ENCODE data around the gene SLC9A8. TPM values are rescaled to one million over a fixed set of nuclear protein-coding genes. Genes with fewer than 3 reads are reported as not detected.
"Not testable (repeated sequence)": the region's sequence is repeated elsewhere in the genome, so short reads cannot be mapped to it uniquely, and the experiment has no call there.

Gene SLC9A8
- polyA plus RNA-seq, 2 of the 4 experiments (the other 2 are of a cell fraction), result 5.0 to 7.9 TPM

GRCh38 chr20:49769048-49769581, 43.5 kb upstream of the SLC9A8 start:
- 94% methylated on average over 5 of the region's 5 CpGs for whole genome bisulfite sequencing (ENCODE audit: missing lambda C conversion rate)
- Histone ChIP-seq H3K9me3 (no peaks in the 10 kb centered on the region), H3K4me1 (peaks cover 84% of the 10 kb centered on the region), H3K27ac (peak overlapping the region; percentile 94), H3K4me2 (peak overlapping the region; percentile 71), H3K4me3 (no peak overlapping the region)
- TF ChIP-seq EHF (CRISPR knock-in tag; IDR thresholded peaks at IDR 0.05) (0 out of 2 replicates have a peak, but pooled peaks have one; percentile 14), ESRRA (IDR thresholded peaks at IDR 0.05; ENCODE audit: borderline replicate concordance, low read length) (no peak), TFCP2L1 (CRISPR knock-in tag; IDR thresholded peaks at IDR 0.05) (no peak), FOSB (CRISPR knock-in tag; IDR thresholded peaks at IDR 0.05) (no peak), ZSCAN20 (CRISPR knock-in tag; IDR thresholded peaks at IDR 0.05) (no peak), JUN (IDR thresholded peaks at IDR 0.05) (no peak), RAD21 (conservative IDR thresholded peaks at IDR 0.05 in 1 of 2, IDR thresholded peaks at IDR 0.05 in 1 of 2) (no peak), HEYL (CRISPR knock-in tag; IDR thresholded peaks at IDR 0.05) (no peak)
- CTCF ChIA-PET, result interaction anchor here (0.8 to 1.6 kb wide), 3 partner anchors 9 to 227 kb away, joined by 3 to 7 read pairs (median 4); no protein-coding TSS in a partner anchor
- no peak for FAIRE-seq
- peak in 1 of 2 experiments; percentile 3; a peak in 2 of 6 replicates for ATAC-seq
- no peak for DNase-seq (ENCODE audit: low read depth in 1 of 2, low spot score in 1 of 2)
- POLR2A ChIA-PET, result no interaction called here

DNA sequence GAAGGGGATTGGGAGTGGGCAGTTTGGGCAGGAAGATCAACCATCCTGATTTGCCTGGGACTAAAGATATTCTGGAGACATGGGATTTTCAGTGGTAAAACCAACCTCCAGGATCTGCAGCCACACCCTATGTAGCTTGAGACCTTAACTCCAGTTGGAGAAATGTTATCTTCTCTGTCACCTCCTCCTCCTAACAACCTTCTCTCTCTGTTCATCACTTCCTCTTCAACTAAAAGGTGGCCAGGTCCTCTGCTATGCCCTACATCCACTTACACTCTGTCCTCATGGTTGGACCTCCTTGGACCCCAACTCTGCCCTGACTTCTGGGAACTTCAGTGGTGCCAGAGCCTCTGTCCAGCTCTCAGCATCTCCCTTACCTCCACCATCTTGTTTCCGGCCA, 42.0 kb upstream of the SLC9A8 start:
- no peak for TF ChIP-seq HEYL (CRISPR knock-in tag; IDR thresholded peaks at IDR 0.05)
- no peak for TF ChIP-seq HOXB5 (CRISPR knock-in tag; IDR thresholded peaks at IDR 0.05)
- TF ChIP-seq, protein P1, sequence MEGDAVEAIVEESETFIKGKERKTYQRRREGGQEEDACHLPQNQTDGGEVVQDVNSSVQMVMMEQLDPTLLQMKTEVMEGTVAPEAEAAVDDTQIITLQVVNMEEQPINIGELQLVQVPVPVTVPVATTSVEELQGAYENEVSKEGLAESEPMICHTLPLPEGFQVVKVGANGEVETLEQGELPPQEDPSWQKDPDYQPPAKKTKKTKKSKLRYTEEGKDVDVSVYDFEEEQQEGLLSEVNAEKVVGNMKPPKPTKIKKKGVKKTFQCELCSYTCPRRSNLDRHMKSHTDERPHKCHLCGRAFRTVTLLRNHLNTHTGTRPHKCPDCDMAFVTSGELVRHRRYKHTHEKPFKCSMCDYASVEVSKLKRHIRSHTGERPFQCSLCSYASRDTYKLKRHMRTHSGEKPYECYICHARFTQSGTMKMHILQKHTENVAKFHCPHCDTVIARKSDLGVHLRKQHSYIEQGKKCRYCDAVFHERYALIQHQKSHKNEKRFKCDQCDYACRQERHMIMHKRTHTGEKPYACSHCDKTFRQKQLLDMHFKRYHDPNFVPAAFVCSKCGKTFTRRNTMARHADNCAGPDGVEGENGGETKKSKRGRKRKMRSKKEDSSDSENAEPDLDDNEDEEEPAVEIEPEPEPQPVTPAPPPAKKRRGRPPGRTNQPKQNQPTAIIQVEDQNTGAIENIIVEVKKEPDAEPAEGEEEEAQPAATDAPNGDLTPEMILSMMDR (IDR thresholded peaks at IDR 0.05), result no peak
- no peak for TF ChIP-seq CBX2 (IDR thresholded peaks at IDR 0.05; ENCODE audit: borderline replicate concordance, low read depth)
- TF ChIP-seq CBX8 (IDR thresholded peaks at IDR 0.05), result no peak
- TF ChIP-seq RARB (CRISPR knock-in tag; IDR thresholded peaks at IDR 0.05), result no peak
- no peak for TF ChIP-seq KDM1A (IDR thresholded peaks at IDR 0.05; ENCODE audit: low read depth)
- TF ChIP-seq, protein P2, sequence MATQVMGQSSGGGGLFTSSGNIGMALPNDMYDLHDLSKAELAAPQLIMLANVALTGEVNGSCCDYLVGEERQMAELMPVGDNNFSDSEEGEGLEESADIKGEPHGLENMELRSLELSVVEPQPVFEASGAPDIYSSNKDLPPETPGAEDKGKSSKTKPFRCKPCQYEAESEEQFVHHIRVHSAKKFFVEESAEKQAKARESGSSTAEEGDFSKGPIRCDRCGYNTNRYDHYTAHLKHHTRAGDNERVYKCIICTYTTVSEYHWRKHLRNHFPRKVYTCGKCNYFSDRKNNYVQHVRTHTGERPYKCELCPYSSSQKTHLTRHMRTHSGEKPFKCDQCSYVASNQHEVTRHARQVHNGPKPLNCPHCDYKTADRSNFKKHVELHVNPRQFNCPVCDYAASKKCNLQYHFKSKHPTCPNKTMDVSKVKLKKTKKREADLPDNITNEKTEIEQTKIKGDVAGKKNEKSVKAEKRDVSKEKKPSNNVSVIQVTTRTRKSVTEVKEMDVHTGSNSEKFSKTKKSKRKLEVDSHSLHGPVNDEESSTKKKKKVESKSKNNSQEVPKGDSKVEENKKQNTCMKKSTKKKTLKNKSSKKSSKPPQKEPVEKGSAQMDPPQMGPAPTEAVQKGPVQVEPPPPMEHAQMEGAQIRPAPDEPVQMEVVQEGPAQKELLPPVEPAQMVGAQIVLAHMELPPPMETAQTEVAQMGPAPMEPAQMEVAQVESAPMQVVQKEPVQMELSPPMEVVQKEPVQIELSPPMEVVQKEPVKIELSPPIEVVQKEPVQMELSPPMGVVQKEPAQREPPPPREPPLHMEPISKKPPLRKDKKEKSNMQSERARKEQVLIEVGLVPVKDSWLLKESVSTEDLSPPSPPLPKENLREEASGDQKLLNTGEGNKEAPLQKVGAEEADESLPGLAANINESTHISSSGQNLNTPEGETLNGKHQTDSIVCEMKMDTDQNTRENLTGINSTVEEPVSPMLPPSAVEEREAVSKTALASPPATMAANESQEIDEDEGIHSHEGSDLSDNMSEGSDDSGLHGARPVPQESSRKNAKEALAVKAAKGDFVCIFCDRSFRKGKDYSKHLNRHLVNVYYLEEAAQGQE (IDR thresholded peaks at IDR 0.05), result no peak
- TF ChIP-seq MAX (IDR thresholded peaks at IDR 0.05), result no peak
- TF ChIP-seq ZNF302 (CRISPR knock-in tag; IDR thresholded peaks at IDR 0.05), result no peak
- no peak for TF ChIP-seq EP300 (IDR thresholded peaks at IDR 0.05)
- TF ChIP-seq CEBPB (IDR thresholded peaks at IDR 0.05), result no peak
- no peak for TF ChIP-seq RNF2 (IDR thresholded peaks at IDR 0.05; ENCODE audit: borderline replicate concordance, low read depth)
- TF ChIP-seq POLR2AphosphoS2 (conservative IDR thresholded peaks at IDR 0.05; ENCODE audit: low read length), result no peak
- TF ChIP-seq JUN (IDR thresholded peaks at IDR 0.05), result no peak
- no peak for TF ChIP-seq GATA3 (IDR thresholded peaks at IDR 0.05; ENCODE audit: borderline replicate concordance)
- TF ChIP-seq CHD2 (IDR thresholded peaks at IDR 0.05; ENCODE audit: low read length, partially characterized antibody), result no peak
- TF ChIP-seq, protein P3, sequence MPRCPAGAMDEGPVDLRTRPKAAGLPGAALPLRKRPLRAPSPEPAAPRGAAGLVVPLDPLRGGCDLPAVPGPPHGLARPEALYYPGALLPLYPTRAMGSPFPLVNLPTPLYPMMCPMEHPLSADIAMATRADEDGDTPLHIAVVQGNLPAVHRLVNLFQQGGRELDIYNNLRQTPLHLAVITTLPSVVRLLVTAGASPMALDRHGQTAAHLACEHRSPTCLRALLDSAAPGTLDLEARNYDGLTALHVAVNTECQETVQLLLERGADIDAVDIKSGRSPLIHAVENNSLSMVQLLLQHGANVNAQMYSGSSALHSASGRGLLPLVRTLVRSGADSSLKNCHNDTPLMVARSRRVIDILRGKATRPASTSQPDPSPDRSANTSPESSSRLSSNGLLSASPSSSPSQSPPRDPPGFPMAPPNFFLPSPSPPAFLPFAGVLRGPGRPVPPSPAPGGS (IDR thresholded peaks at IDR 0.05), result no peak
- no peak for TF ChIP-seq TP53 (CRISPR knock-in tag; IDR thresholded peaks at IDR 0.05)
- ChIA-PET CTCF (interaction anchor here (0.6 to 1.6 kb wide), 6 partner anchors 12 to 1159 kb away, joined by 3 to 7 read pairs (median 4); no protein-coding TSS in a partner anchor), POLR2A (interaction anchor here (0.9 kb wide), 1 partner anchor 42 kb away, joined by 3 read pairs; no protein-coding TSS in a partner anchor)
- no peak overlapping the region for H3K4me3 ChIP-seq
- FAIRE-seq (no peak), ATAC-seq (no peak), DNase-seq (ENCODE audit: low read depth in 1 of 2, low spot score in 1 of 2) (no peak)
- peak overlapping the region; percentile 94 for H3K27ac ChIP-seq
- H3K9me3 ChIP-seq, result no peaks in the 10 kb centered on the region
- H3K4me2 ChIP-seq, result no peak overlapping the region
- 92% methylated on average over 1 of the region's 1 CpG for WGBS (ENCODE audit: missing lambda C conversion rate)
- H3K4me1 ChIP-seq, result peaks cover 90% of the 10 kb centered on the region

DNA sequence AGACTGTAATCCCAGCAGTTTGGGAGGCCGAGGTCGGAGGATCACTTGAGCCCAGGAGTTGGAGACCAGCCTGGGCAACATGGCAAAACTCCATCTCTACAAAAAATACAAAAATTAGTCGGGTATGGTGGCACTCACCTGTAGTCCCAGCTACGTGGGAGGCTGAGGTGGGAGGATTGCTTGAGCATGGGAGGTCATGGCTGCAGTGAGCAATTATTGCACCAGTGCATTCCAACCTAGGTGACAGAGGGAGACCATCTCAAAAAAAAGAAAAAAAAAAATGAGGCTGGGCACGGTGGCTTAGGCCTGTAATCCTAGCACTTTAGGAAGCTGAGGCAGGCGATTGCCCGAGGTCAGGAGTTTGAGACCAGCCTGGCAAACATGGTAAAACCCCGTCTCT, 38.4 kb upstream of the SLC9A8 start:
- FAIRE-seq; ATAC-seq; H3K4me3 ChIP-seq; DNase-seq (ENCODE audit: low read depth in 1 of 2, low spot score in 1 of 2); H3K9me3 ChIP-seq: not testable (repeated sequence)
- 90% methylated on average over 8 of the region's 8 CpGs for WGBS (ENCODE audit: missing lambda C conversion rate)
- Histone ChIP-seq H3K4me1 (peaks cover 78% of the 10 kb centered on the region), H3K27ac (peak overlapping the region; percentile 94), H3K4me2 (peak overlapping the region; percentile 54)
- ChIA-PET POLR2A (interaction anchor here (3.0 kb wide), 1 partner anchor 39 kb away, joined by 14 read pairs; the partner anchor contains the start of gene SLC9A8), CTCF (interaction anchor here (0.7 to 5.2 kb wide), 5 partner anchors 12 to 166 kb away, joined by 3 to 28 read pairs (median 4); no protein-coding TSS in a partner anchor)
